H1 (cell line): ENCODE measurements around the gene S100A11. TPM values are rescaled to one million over a fixed set of nuclear protein-coding genes. Genes with fewer than 3 reads are reported as not detected.
"Not testable (repeated sequence)": the region's sequence is repeated elsewhere in the genome, so short reads cannot be mapped to it uniquely, and the experiment has no call there.

Experiments
- CTCF ChIA-PET: fragments of 300-600 bp; sonication (Branson Sonifier 250); formaldehyde crosslinking; loops from one replicate; lab custom pipeline; 2021; ENCODE audit not compliant: partially characterized antibody; lab: Charles Lee
- POLR2A ChIA-PET: fragments of 300-600 bp; sonication (Branson Sonifier 250); formaldehyde crosslinking; loops from one replicate; lab custom pipeline; 2021; ENCODE audit warnings: inconsistent platforms; ENCODE audit not compliant: partially characterized antibody; lab: Charles Lee
- DNase-seq, 2 experiments: peaks; one replicate each; pipeline versions ENCODE4 v3.0.0 to v3.0.0-alpha.2; 2010 to 2022; ENCODE audit warnings: low spot score in 2 of 2, low read depth in 1 of 2, mixed read lengths in 1 of 2
- FAIRE-seq: peaks from 2 replicates; lab custom pipeline; 2011; peaks lifted over from hg19 to GRCh38; lab: Jason Lieb, UNC
- H2AFZ ChIP-seq: 2 replicates; pipeline ENCODE4 v1.8.1; 2012; ENCODE audit warnings: low read length, inconsistent platforms
- H2AK5ac ChIP-seq: 2 replicates; pipeline ENCODE4 v1.6.1; 2013; ENCODE audit warnings: low read depth, low read length
- H2BK120ac ChIP-seq: replicated peaks from 2 replicates; pipeline ENCODE3; 2013; ENCODE audit warnings: low read depth, low read length, inconsistent platforms
- H2BK12ac ChIP-seq: 2 replicates; pipeline ENCODE4 v1.6.1; 2013; ENCODE audit warnings: low read depth, low read length
- H2BK15ac ChIP-seq: 2 replicates; pipeline ENCODE4 v1.6.1; 2013; ENCODE audit warnings: low read length
- H2BK20ac ChIP-seq: 2 replicates; pipeline ENCODE4 v1.6.1; 2013; ENCODE audit warnings: low read length
- H2BK5ac ChIP-seq: 2 replicates; pipeline ENCODE4 v1.6.1; 2013; ENCODE audit warnings: low read depth, low read length
- H3K14ac ChIP-seq: 2 replicates; pipeline ENCODE4 v1.6.1; 2013; ENCODE audit warnings: inconsistent platforms; ENCODE audit not compliant: insufficient read length
- H3K18ac ChIP-seq: 2 replicates; pipeline ENCODE4 v1.6.1; 2013; ENCODE audit warnings: low read length; ENCODE audit errors: extremely low read depth
- H3K23ac ChIP-seq: 2 replicates; pipeline ENCODE4 v1.6.1; 2013; ENCODE audit warnings: inconsistent platforms; ENCODE audit not compliant: insufficient read length
- H3K23me2 ChIP-seq: 2 replicates; pipeline ENCODE4 v1.6.1; 2013; ENCODE audit warnings: low read depth, low read length
- H3K27ac ChIP-seq: 2 replicates; pipeline ENCODE4 v1.6.1; 2011; ENCODE audit warnings: low read depth, low read length, inconsistent platforms
- H3K27me3 ChIP-seq, 4 experiments: replicated peaks in 1 of 4; 1 replicate in 1 of 4; 2 replicates in 3 of 4; pipeline versions ENCODE4 v1.6.1 to v1.8.1; 2011 to 2013; ENCODE audit warnings: low read length in 3 of 4, mild to moderate bottlenecking in 3 of 4, inconsistent platforms in 2 of 4, mixed read lengths in 2 of 4, moderate library complexity in 1 of 4; ENCODE audit not compliant: control insufficient read depth in 3 of 4, insufficient read depth in 3 of 4; ENCODE audit errors: extremely low read depth in 1 of 4
- H3K36me3 ChIP-seq, 4 experiments: 2 replicates each; pipeline versions ENCODE4 v1.6.1 to v1.8.1; 2011 to 2013; ENCODE audit warnings: mild to moderate bottlenecking in 4 of 4, low read length in 3 of 4, moderate library complexity in 2 of 4, control low read depth in 1 of 4, inconsistent platforms in 1 of 4; ENCODE audit not compliant: insufficient read depth in 4 of 4, control insufficient read depth in 2 of 4
- H3K4ac ChIP-seq: replicated peaks from 2 replicates; pipeline ENCODE3; 2013; ENCODE audit warnings: low read length, low read depth, mixed read lengths, inconsistent platforms; ENCODE audit not compliant: insufficient read length
- H3K4me1 ChIP-seq, 4 experiments: replicated peaks in 1 of 4; 1 replicate in 1 of 4; 2 replicates in 3 of 4; pipeline versions ENCODE4 v1.6.1 to v1.8.1; 2011 to 2013; ENCODE audit warnings: low read length in 3 of 4, inconsistent platforms in 2 of 4, mixed read lengths in 1 of 4; ENCODE audit not compliant: insufficient read depth in 4 of 4, control insufficient read depth in 3 of 4
- H3K4me2 ChIP-seq, 2 experiments: 2 replicates each; pipeline versions ENCODE4 v1.6.1 to v1.8.1; 2011 to 2013; ENCODE audit warnings: low read depth in 2 of 2, low read length in 2 of 2, control low read depth in 1 of 2, inconsistent platforms in 1 of 2, mild to moderate bottlenecking in 1 of 2; ENCODE audit not compliant: insufficient read depth in 1 of 2
- H3K4me3 ChIP-seq, 4 experiments: fragments of 200-600, 300-600 bp in 1 of 4; sonication (generic), shearing (Covaris generic), sonication (Bioruptor Twin) in 1 of 4; 2 replicates each; pipeline versions ENCODE4 v1.5.1 to v1.8.1; 2011 to 2016; ENCODE audit warnings: low read length in 4 of 4, low read depth in 3 of 4, control low read depth in 2 of 4, inconsistent platforms in 2 of 4, mild to moderate bottlenecking in 2 of 4, mixed read lengths in 1 of 4, moderate library complexity in 1 of 4; ENCODE audit not compliant: insufficient read depth in 2 of 4; ENCODE audit errors: extremely low read depth in 1 of 4
- H3K56ac ChIP-seq: replicated peaks from 2 replicates; pipeline ENCODE3; 2013; ENCODE audit warnings: low read depth, mild to moderate bottlenecking, mixed read lengths, low read length, inconsistent platforms; ENCODE audit not compliant: insufficient read length
- H3K79me1 ChIP-seq: 2 replicates; pipeline ENCODE4 v1.6.1; 2013; ENCODE audit warnings: low read depth, low read length, control low read depth
- H3K79me2 ChIP-seq, 2 experiments: 2 replicates each; pipeline versions ENCODE4 v1.6.1 to v1.8.1; 2012 to 2013; ENCODE audit warnings: low read length in 2 of 2, mild to moderate bottlenecking in 2 of 2, inconsistent platforms in 1 of 2; ENCODE audit not compliant: insufficient read depth in 2 of 2, control insufficient read depth in 1 of 2
- H3K9ac ChIP-seq, 4 experiments: replicated peaks in 1 of 4; 1 replicate in 1 of 4; 2 replicates in 3 of 4; pipeline versions ENCODE4 v1.6.1 to v1.8.1; 2011 to 2013; ENCODE audit warnings: low read depth in 3 of 4, low read length in 3 of 4, control low read depth in 2 of 4, mild to moderate bottlenecking in 2 of 4, moderate library complexity in 2 of 4, inconsistent platforms in 1 of 4; ENCODE audit errors: extremely low read depth in 1 of 4
- H3K9me3 ChIP-seq, 2 experiments: 2 replicates each; pipeline versions ENCODE4 v1.6.1 to v1.8.1; 2012 to 2013; ENCODE audit warnings: mild to moderate bottlenecking in 2 of 2, moderate library complexity in 2 of 2, control low read depth in 1 of 2, inconsistent platforms in 1 of 2, low read depth in 1 of 2, low read length in 1 of 2, mixed read lengths in 1 of 2; ENCODE audit not compliant: insufficient read depth in 2 of 2
- H4K20me1 ChIP-seq, 2 experiments: replicated peaks in 1 of 2; 2 replicates each; pipeline versions ENCODE3 to v1.8.1; 2011 to 2013; ENCODE audit warnings: inconsistent platforms in 2 of 2, low read length in 2 of 2, mild to moderate bottlenecking in 1 of 2; ENCODE audit not compliant: insufficient read depth in 2 of 2, control insufficient read depth in 1 of 2
- H4K5ac ChIP-seq: 2 replicates; pipeline ENCODE4 v1.6.1; 2013; ENCODE audit warnings: low read length, low read depth, mixed read lengths, inconsistent platforms; ENCODE audit not compliant: insufficient read length
- H4K8ac ChIP-seq: 2 replicates; pipeline ENCODE4 v1.8.0; 2013; ENCODE audit warnings: mild to moderate bottlenecking, moderate library complexity, low read length, inconsistent platforms; ENCODE audit not compliant: insufficient read depth; ENCODE audit errors: extremely low read depth
- H4K91ac ChIP-seq: replicated peaks from 2 replicates; pipeline ENCODE3; 2013; ENCODE audit warnings: low read length, mixed read lengths, inconsistent platforms; ENCODE audit not compliant: insufficient read length
- WGBS, 2 experiments: shearing (Covaris generic) in 1 of 2; methylation state at CpG; one replicate each; pipeline versions ENCODE4 v1.1.6 to v1.1.7; 2013 to 2015; ENCODE audit warnings: low lambda C conversion rate in 2 of 2, mixed read lengths in 2 of 2, inconsistent platforms in 1 of 2, low coverage in 1 of 2, missing lambda C conversion rate in 1 of 2; ENCODE audit not compliant: insufficient replicate concordance in 2 of 2, insufficient coverage in 1 of 2, insufficient read length in 1 of 2; ENCODE audit errors: extremely low coverage in 1 of 2, missing lambda C conversion rate in 1 of 2; 5-methylcytosine and 5-hydroxymethylcytosine counted together
- polyA plus RNA-seq, 7 experiments: library from polyadenylated mRNA; depleted of rRNA in 3 of 7; stranded (reverse) in 5 of 7; unstranded in 2 of 7; fragments of >200 nt in 5 of 7; fragments of 200-250 nt in 2 of 7; gene quantifications; 1 replicate in 5 of 7; 2 replicates in 1 of 7; 4 replicates in 1 of 7; pipeline versions ENCODE4 v1.2.1 to v1.2.3, GENCODE V29; 2011 to 2013; ENCODE audit warnings: missing spikeins in 2 of 7, mixed read lengths in 2 of 7
- total RNA-seq: library from RNA; stranded (reverse); fragmentation: NEBNext Ultra II Directional; extraction: Animal tissue kit (Norgen Biotek cat#: 25700); gene quantifications from 2 replicates; pipeline ENCODE4 v1.2.1, GENCODE V29; 2021

Gene S100A11
- total and polyA plus RNA-seq, 2 of the 8 experiments (the other 6 are each of a cell fraction or from before 2014, with no cell fraction given), result 120 to 343 TPM

- CTCF ChIA-PET, H3K4me3 ChIP-seq, H2BK12ac ChIP-seq, H2AK5ac ChIP-seq, H3K4ac ChIP-seq, H3K4me1 ChIP-seq, H2BK5ac ChIP-seq, H4K8ac ChIP-seq, H4K20me1 ChIP-seq, H2AFZ ChIP-seq, H4K91ac ChIP-seq, H3K27ac ChIP-seq, FAIRE-seq, H3K9ac ChIP-seq, H3K14ac ChIP-seq, H3K27me3 ChIP-seq, H3K4me2 ChIP-seq, POLR2A ChIA-PET, H3K23ac ChIP-seq, DNase-seq, H2BK15ac ChIP-seq, H3K36me3 ChIP-seq, H3K79me2 ChIP-seq, H3K79me1 ChIP-seq, H3K18ac ChIP-seq, H4K5ac ChIP-seq, H3K23me2 ChIP-seq, H2BK120ac ChIP-seq, H3K56ac ChIP-seq, H2BK20ac ChIP-seq: not testable (repeated sequence)
- H3K9me3 ChIP-seq, result peaks cover 19 to 57% of the 10 kb centered on the region in 2 experiments; a peak in 3 of 4 replicates
- WGBS, 2 experiments, result 82% methylated on average over 13 of the region's 17 CpGs; no CpG with 5 or more reads in 1 of the 2 experiments
These were observed 44.2 kb upstream of the S100A11 start for GRCh38 chr1:152081026-152081425.

GRCh38 chr1:152080494-152080893 lies 43.7 kb upstream of the S100A11 start:
- H4K20me1 ChIP-seq, DNase-seq, H2BK5ac ChIP-seq, H2BK15ac ChIP-seq, H3K79me2 ChIP-seq, H4K8ac ChIP-seq, H3K4me2 ChIP-seq, H3K4me3 ChIP-seq, H3K23me2 ChIP-seq, H2BK20ac ChIP-seq, FAIRE-seq, H2AFZ ChIP-seq, POLR2A ChIA-PET, H2BK12ac ChIP-seq, H3K56ac ChIP-seq, H3K79me1 ChIP-seq, H3K4me1 ChIP-seq, CTCF ChIA-PET, H3K27ac ChIP-seq, H3K9ac ChIP-seq, H4K91ac ChIP-seq, H2BK120ac ChIP-seq, H3K14ac ChIP-seq, H3K4ac ChIP-seq, H4K5ac ChIP-seq, H2AK5ac ChIP-seq, H3K18ac ChIP-seq, H3K36me3 ChIP-seq, H3K23ac ChIP-seq, H3K27me3 ChIP-seq: not testable (repeated sequence)
- H3K9me3 ChIP-seq, result peaks cover 13 to 52% of the 10 kb centered on the region in 2 experiments; a peak in 3 of 4 replicates
- 93% methylated on average over 11 of the region's 17 CpGs; no CpG with 5 or more reads in 1 of the 2 experiments for WGBS, 2 experiments
